Glutamatergic neuron (in vitro differentiated cells): ENCODE measurements around the gene WDR46. TPM values are rescaled to one million over a fixed set of nuclear protein-coding genes. Genes with fewer than 3 reads are reported as not detected.
A peak's percentile ranks its signal among the peaks of the same experiment; 100 is the strongest.
"Not testable (repeated sequence)": the region's sequence is repeated elsewhere in the genome, so short reads cannot be mapped to it uniquely, and the experiment has no call there.

ENCODE experiments used
- DNase-seq: peaks from one replicate; pipeline ENCODE4 v3.0.0; 2022
- H3K27ac Mint-ChIP-seq: one replicate; pipeline ENCODE4 v1.8.0; 2020; ENCODE audit warnings: mild to moderate bottlenecking, mixed read lengths, inconsistent platforms; ENCODE audit not compliant: unreplicated experiment
- H3K27me3 Mint-ChIP-seq: one replicate; pipeline ENCODE4 v1.8.0; 2020; ENCODE audit warnings: mild to moderate bottlenecking, moderate library complexity, mixed read lengths, inconsistent platforms; ENCODE audit not compliant: unreplicated experiment
- H3K36me3 Mint-ChIP-seq: one replicate; pipeline ENCODE4 v1.8.0; 2020; ENCODE audit warnings: mild to moderate bottlenecking, mixed read lengths, inconsistent platforms; ENCODE audit not compliant: unreplicated experiment
- H3K4me1 Mint-ChIP-seq: one replicate; pipeline ENCODE4 v1.8.0; 2020; ENCODE audit warnings: mild to moderate bottlenecking, low read depth, mixed read lengths, inconsistent platforms; ENCODE audit not compliant: unreplicated experiment
- H3K4me3 Mint-ChIP-seq: one replicate; pipeline ENCODE4 v1.8.0; 2020; ENCODE audit warnings: mild to moderate bottlenecking, mixed read lengths, inconsistent platforms; ENCODE audit not compliant: unreplicated experiment
- H3K9me3 Mint-ChIP-seq: one replicate; pipeline ENCODE4 v1.8.0; 2020; ENCODE audit warnings: mild to moderate bottlenecking, moderate library complexity, mixed read lengths, inconsistent platforms; ENCODE audit not compliant: unreplicated experiment
- total RNA-seq: library from RNA; stranded (reverse); fragmentation: NEBNext Ultra II Directional; extraction: Animal tissue kit (Norgen Biotek cat#: 25700); gene quantifications from one replicate; pipeline ENCODE4 v1.2.1, GENCODE V29; 2021; ENCODE audit not compliant: unreplicated experiment
- TF ChIP-seq, protein P1 (sequence below): fragments of 200-600 bp; sonication (generic); IDR thresholded peaks from one replicate; pipeline ENCODE4 v1.5.0; 2021; ENCODE audit not compliant: partially characterized antibody, unreplicated experiment

The WDR46 gene
- total RNA-seq, 1 donor from 2014 or later, result 48.3 TPM

DNA sequence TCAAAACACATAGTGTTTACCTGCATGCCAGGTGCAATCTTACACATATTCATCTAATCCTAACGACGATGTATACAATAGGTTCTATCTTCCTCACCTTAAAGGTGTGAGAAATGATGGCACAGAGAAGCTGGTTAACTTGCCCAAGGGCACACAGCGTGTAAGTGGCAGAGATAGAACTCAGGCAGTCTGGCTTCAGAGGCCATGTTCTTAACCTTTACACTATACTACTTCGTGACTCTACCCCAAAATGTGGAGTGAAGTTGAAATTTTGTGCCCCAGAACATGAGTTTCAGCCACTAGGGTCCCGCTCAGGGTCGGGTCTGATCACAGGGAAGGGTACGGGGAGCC is 17.9 kb downstream of the WDR46 start:
- no peaks in the 10 kb centered on the region for H3K36me3 Mint-ChIP-seq
- peak overlapping the region; percentile 100 for H3K27ac Mint-ChIP-seq
- peaks cover 4% of the 10 kb centered on the region for H3K9me3 Mint-ChIP-seq
- H3K4me1 Mint-ChIP-seq, result peaks cover 22% of the 10 kb centered on the region
- TF ChIP-seq, protein P1, sequence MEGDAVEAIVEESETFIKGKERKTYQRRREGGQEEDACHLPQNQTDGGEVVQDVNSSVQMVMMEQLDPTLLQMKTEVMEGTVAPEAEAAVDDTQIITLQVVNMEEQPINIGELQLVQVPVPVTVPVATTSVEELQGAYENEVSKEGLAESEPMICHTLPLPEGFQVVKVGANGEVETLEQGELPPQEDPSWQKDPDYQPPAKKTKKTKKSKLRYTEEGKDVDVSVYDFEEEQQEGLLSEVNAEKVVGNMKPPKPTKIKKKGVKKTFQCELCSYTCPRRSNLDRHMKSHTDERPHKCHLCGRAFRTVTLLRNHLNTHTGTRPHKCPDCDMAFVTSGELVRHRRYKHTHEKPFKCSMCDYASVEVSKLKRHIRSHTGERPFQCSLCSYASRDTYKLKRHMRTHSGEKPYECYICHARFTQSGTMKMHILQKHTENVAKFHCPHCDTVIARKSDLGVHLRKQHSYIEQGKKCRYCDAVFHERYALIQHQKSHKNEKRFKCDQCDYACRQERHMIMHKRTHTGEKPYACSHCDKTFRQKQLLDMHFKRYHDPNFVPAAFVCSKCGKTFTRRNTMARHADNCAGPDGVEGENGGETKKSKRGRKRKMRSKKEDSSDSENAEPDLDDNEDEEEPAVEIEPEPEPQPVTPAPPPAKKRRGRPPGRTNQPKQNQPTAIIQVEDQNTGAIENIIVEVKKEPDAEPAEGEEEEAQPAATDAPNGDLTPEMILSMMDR, result peak; percentile 20
- DNase-seq, result no peak
- peak overlapping the region; percentile 98 for H3K4me3 Mint-ChIP-seq
- H3K27me3 Mint-ChIP-seq, result peaks cover 9% of the 10 kb centered on the region

DNA sequence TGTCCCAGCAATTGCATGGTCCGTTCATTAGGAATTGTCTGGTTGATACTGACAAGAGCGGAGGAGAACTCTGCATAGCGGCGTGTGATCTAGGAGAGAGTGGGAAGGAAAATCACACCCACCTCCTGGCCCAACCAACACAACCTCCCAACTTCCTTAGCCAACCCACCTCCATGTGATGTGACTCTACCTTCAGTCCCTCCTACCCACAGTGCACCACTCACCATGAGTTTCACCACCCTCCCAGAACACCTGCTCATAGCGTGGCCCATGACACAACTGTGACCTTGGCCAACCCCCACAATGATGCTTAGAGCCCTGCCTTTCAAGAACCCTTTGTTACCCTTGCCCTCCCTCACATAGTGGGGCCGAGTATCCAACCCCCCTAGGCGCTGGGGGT is 25.0 kb downstream of the WDR46 start:
- Mint-ChIP-seq H3K4me1 (peaks cover 3% of the 10 kb centered on the region), H3K4me3 (no peak overlapping the region), H3K27ac (no peak overlapping the region), H3K9me3 (no peaks in the 10 kb centered on the region), H3K27me3 (peaks cover 5% of the 10 kb centered on the region), H3K36me3 (no peaks in the 10 kb centered on the region)
- no peak for DNase-seq
- TF ChIP-seq, protein P1, result no peak

DNA sequence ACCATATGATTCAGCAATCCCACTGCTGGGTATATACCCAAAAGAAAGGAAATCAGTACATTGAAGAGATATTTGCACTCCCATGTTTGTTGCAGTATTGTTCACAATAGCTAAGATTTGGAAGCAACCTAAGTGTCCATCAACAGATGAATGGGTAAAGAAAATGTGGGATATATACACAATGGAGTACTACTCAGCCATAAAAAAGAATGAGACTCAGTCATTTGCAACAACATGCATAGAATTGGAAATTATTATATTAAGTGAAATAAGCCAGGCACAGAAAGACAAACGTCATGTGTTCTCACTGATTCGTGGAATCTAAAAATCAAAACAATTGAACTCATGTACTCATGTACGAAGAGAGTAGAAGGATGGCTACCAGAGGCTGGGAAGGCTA is 26.5 kb downstream of the WDR46 start:
- H3K4me1 Mint-ChIP-seq, DNase-seq, H3K9me3 Mint-ChIP-seq, H3K4me3 Mint-ChIP-seq, H3K27ac Mint-ChIP-seq, H3K36me3 Mint-ChIP-seq, H3K27me3 Mint-ChIP-seq: not testable (repeated sequence)

DNA sequence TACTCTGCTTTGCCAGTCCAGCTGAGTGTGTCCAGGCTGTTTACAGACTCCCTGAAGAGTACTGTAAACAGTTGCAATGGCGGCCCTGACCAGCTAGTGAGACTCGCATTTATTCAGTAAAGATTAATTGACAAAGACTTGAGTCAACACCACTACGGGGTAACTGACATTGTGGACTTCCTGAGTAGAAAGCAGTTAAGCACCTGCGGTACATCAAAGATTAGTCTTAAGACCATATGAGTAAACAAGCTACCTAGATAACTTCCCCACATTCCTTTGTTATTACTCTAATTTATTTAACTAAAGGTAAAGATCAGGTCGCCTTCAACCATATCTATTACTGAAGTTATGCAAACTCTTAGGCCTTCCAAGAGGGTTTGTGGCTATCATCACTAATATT is 30.0 kb downstream of the WDR46 start:
- Mint-ChIP-seq H3K36me3 (no peaks in the 10 kb centered on the region), H3K27me3 (peaks cover 4% of the 10 kb centered on the region), H3K9me3 (no peaks in the 10 kb centered on the region), H3K4me3 (no peak overlapping the region), H3K4me1 (peaks cover 3% of the 10 kb centered on the region), H3K27ac (no peak overlapping the region)
- TF ChIP-seq, protein P1, result no peak
- no peak for DNase-seq

DNA sequence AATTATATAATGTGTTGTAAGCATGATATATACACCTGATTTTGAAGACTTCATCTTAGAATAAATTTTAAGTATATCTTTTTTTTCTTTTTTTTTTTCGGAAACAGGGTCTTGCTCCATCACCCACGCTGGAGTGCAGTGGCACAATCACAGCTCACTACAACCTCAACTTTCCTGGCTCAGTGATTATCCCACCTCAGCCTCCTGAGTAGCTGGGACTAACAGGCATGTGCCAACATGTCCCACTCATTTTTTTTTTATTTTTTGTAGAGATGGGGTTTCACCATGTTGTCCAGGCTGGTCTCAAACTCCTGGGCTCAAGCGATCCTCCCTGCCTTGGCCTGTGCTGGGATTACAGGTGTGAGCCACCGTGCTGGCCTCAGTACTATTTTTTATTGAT is 34.4 kb downstream of the WDR46 start:
- no peak for DNase-seq
- Mint-ChIP-seq H3K27ac (no peak overlapping the region), H3K4me1 (peaks cover 10% of the 10 kb centered on the region), H3K4me3 (no peak overlapping the region), H3K9me3 (peaks cover 1% of the 10 kb centered on the region), H3K27me3 (peaks cover 4% of the 10 kb centered on the region), H3K36me3 (no peaks in the 10 kb centered on the region)
- TF ChIP-seq, protein P1, result no peak

DNA sequence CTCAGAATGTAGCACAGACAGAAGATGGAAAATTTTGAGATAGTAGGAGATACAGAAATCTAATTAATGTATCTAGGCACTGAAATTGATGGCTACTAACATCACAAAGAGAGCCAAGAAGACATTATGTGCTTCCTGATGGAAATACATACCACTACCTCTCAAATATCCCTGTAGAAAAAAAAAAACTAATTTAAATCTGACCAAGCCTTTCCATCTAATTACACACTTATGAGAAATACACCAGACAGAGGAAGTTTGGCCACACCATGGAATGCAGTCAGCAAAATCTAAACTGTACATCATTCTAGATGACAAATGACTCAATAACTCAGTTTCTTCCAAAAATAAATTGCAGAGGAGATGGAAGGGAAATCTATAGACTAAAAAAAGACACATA is 36.3 kb downstream of the WDR46 start:
- Mint-ChIP-seq H3K9me3 (peaks cover 3% of the 10 kb centered on the region), H3K36me3 (no peaks in the 10 kb centered on the region)
- TF ChIP-seq, protein P1, result no peak

More for the DNA sequence above, 36.3 kb downstream of the WDR46 start:
- Mint-ChIP-seq H3K27ac (no peak overlapping the region), H3K4me3 (no peak overlapping the region), H3K4me1 (peaks cover 18% of the 10 kb centered on the region), H3K27me3 (peaks cover 8% of the 10 kb centered on the region)
- no peak for DNase-seq
